ENCODE measurements around the gene TRIB2. TPM values are rescaled to one million over a fixed set of nuclear protein-coding genes. Genes with fewer than 3 reads are reported as not detected.

Gene TRIB2
- total RNA-seq, 1 donor from 2014 or later = 14.2 TPM

DNA sequence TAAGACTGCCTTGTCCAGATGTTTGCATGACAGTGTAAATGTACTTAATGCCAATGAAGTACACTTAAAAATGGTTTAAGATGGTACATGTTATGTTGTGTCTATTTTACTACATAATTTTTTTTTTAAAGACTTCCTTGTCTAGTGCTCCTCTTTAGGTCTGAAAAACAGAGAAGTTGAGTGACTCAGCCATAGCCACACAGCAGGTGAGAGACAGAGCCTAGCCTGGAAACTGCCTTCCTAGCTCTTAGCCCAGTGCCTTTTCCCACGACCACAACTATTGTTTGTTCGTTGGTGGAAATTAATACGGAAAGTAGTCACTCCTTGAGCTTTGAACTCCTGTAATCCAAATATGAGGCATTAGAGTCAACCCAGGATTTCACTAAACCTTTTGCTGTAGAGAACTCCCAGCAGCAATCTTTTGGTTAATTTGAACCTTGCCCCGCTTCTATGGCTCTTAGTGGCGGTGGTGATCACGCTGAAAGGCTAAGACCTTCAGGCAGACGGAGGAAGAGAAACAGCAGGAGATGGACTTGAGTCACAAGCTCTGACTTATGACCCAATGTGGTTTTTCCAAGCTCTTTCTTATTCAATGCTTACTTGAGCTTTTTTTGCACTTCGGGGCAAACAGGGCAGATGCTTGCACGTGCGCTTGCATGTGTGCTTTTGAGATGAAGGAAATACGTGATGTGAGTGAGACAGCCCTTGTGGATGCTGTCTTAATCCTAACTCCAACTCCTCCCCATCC is 21.2 kb downstream of the TRIB2 start:
- DNase-seq (ENCODE audit: low read depth) = no peak
- H3K4me3 ChIP-seq (ENCODE audit: low read depth, low read length) = no peak overlapping the region
- TF ChIP-seq, protein P1, sequence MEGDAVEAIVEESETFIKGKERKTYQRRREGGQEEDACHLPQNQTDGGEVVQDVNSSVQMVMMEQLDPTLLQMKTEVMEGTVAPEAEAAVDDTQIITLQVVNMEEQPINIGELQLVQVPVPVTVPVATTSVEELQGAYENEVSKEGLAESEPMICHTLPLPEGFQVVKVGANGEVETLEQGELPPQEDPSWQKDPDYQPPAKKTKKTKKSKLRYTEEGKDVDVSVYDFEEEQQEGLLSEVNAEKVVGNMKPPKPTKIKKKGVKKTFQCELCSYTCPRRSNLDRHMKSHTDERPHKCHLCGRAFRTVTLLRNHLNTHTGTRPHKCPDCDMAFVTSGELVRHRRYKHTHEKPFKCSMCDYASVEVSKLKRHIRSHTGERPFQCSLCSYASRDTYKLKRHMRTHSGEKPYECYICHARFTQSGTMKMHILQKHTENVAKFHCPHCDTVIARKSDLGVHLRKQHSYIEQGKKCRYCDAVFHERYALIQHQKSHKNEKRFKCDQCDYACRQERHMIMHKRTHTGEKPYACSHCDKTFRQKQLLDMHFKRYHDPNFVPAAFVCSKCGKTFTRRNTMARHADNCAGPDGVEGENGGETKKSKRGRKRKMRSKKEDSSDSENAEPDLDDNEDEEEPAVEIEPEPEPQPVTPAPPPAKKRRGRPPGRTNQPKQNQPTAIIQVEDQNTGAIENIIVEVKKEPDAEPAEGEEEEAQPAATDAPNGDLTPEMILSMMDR (conservative IDR thresholded peaks at IDR 0.05; ENCODE audit: low read depth, low read length) = no peak

DNA sequence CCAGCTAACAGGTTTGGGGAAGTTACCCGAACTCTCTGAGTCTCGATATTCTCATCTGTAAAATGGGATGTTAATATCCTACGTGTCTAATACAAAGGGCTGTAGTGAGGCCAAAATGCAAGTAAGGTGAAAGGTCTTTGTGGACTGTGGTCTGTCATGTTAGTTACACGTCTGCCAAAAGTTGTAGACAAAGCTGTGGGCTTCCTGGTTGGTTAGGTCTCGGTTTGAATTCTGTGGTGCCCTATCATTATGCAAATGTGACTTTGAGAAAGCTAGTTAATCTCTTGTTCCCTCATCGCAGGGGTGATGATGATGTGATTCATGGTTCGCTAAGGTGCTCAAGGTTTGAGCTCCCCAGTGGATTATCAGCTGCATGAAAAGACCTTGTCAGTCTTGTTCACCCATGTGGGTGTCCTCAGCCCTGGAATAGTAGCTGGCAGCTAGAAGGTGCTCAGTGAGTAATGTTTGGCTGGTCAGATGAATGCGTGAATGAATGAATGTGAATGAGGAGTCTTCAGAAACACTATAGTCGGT is 23.1 kb downstream of the TRIB2 start:
- no peak for DNase-seq (ENCODE audit: low read depth)
- H3K4me3 ChIP-seq (ENCODE audit: low read depth, low read length) = no peak overlapping the region
- TF ChIP-seq, protein P1 (conservative IDR thresholded peaks at IDR 0.05; ENCODE audit: low read depth, low read length) = no peak

DNA sequence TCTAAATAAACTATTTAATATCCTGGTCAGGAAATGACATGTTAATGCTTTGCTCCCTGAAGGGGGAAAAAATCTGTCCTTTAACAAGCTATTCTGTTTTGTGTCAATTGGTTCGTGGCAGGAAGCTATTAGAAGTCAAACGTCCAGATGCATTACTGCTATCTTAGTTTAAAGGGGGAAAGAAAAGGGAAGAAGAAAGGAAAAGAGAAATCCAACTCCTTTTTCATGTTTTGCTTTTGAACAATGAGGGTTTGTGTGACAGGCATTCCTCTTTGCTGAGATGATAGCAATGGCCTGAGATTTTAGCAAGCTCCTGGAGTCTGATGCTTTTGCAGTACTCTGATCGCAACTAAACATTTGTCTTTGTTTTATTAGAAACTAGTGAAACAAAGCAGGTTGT is 24.6 kb downstream of the TRIB2 start:
- no peak for DNase-seq (ENCODE audit: low read depth)
- no peak overlapping the region for H3K4me3 ChIP-seq (ENCODE audit: low read depth, low read length)
- TF ChIP-seq, protein P1 (conservative IDR thresholded peaks at IDR 0.05; ENCODE audit: low read depth, low read length) = no peak

DNA sequence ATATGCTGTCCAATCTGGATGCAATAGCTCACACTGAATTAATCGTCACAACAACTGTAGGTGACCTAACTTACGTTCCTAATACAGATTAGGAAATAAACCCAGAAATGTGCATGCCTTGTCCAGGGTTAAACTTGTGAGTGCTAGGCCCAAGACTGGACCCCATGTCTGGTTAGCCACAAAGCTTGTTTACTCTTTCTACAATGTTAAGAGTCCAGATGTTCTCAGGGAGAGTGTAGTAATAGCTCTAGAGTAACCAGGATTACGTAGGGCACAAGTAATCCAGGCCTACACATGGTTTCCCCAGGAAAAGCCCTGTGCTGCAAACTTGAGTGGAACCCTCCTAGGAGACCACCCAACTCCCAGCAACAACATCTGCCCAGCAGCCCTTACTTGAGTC is 26.2 kb downstream of the TRIB2 start:
- H3K4me3 ChIP-seq (ENCODE audit: low read depth, low read length) = no peak overlapping the region
- no peak for DNase-seq (ENCODE audit: low read depth)
- TF ChIP-seq, protein P1 (conservative IDR thresholded peaks at IDR 0.05; ENCODE audit: low read depth, low read length) = no peak

DNA sequence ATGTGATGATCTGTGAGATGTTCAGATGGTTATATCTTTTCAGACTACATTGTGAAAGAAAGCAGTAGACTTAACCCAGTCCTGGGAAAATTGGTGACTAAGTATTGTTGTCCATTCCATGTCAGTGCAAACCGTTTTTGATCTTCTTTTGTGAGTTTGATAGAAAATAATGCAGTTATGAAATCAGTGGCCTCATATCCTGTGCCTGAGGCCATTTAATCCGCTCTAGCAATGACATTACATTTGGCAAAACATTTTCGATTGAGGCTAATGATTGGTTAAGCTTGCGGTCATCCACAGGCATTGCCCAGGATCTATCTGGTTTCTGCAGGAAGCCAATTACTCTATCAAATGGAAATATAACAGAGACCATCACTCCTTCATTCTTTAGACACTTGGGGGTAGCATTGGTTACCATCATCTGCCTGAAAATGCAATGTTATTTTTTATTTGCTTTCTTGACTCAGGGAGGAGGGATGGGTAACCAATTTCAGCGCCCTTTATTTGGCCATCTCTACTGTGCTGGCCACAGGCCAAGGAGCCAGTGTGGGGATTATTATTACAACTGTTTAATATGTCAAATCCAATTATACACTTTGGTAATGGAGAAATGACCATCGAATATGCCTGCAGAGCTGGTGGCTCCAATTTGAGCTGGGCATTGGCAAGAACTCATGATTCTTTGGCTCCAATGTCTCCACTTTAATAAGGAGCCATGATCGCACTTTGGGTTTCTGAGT is 33.6 kb downstream of the TRIB2 start:
- no peak overlapping the region for H3K4me3 ChIP-seq (ENCODE audit: low read depth, low read length)
- TF ChIP-seq, protein P1 (conservative IDR thresholded peaks at IDR 0.05; ENCODE audit: low read depth, low read length) = no peak
- no peak for DNase-seq (ENCODE audit: low read depth)

DNA sequence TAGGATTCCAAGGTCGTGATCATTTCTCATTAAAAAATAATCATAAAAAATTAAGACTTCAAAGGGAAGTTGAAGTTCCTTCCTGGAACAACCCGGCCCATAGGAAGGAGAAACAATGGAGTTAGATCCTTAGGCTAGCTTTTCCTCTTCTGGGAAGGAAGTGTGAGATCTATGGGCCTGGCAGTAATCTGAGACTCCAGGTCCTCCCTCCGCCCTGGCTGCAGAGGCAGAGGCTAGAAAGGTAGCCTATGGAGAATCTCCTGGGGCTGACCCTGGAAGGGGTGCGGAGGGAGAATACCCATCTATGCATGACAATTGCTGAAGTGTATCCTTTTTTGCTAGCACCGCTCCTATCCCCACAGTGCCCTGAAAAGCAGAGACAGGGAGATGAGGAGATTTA is 37.9 kb downstream of the TRIB2 start:
- H3K4me3 ChIP-seq (ENCODE audit: low read depth, low read length) = no peak overlapping the region
- DNase-seq (ENCODE audit: low read depth) = no peak
- TF ChIP-seq, protein P1 (conservative IDR thresholded peaks at IDR 0.05; ENCODE audit: low read depth, low read length) = no peak

Data from epithelial cell of proximal tubule (primary cell).